ENCODE results near the gene ZNF420. TPM values are rescaled to one million over a fixed set of nuclear protein-coding genes. Genes with fewer than 3 reads are reported as not detected.

Gene ZNF420
- total RNA-seq, 1 donor from 2014 or later = 28.2 TPM

DNA sequence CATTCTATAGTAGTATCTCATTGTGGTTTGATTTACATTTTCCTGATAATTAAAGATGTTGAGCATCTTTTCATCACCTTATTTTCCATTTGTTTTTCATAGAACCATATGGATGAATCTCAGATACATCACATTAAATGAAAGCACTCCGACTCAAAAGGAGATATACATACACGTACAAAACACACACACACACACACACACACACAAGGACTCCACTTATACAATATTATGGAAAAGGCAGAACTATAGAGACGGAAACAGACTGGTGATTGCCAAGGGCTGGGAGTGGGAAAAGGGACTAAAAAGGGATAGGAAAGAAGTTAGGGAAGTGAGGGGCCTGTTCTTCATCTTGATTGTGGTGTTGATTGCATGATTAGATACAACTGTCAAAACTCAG lies 70.0 kb downstream of the ZNF420 start:
- DNase-seq = no peak

DNA sequence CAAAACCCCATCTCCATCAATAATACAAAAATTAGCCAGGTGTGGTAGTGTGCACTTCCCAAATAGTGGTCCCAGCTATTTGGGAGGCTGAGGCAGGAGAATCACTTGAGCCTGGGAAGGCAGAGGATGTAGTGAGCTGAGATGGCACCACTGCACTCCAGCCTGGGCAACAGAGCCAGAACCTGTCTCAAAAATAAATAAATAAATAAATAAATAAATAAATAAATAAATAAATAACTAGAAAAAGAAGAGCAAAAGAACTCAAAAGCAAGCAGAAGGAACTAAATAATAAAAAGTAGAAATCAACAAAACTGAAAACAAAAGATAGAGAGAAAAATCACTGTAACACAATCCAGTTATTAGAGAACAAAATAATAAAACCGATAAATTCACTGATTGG lies 81.9 kb downstream of the ZNF420 start:
- DNase-seq = no peak

- no peak for DNase-seq
Measured at GRCh38 chr19:37165635-37166034, 87.4 kb downstream of the ZNF420 start.

DNA sequence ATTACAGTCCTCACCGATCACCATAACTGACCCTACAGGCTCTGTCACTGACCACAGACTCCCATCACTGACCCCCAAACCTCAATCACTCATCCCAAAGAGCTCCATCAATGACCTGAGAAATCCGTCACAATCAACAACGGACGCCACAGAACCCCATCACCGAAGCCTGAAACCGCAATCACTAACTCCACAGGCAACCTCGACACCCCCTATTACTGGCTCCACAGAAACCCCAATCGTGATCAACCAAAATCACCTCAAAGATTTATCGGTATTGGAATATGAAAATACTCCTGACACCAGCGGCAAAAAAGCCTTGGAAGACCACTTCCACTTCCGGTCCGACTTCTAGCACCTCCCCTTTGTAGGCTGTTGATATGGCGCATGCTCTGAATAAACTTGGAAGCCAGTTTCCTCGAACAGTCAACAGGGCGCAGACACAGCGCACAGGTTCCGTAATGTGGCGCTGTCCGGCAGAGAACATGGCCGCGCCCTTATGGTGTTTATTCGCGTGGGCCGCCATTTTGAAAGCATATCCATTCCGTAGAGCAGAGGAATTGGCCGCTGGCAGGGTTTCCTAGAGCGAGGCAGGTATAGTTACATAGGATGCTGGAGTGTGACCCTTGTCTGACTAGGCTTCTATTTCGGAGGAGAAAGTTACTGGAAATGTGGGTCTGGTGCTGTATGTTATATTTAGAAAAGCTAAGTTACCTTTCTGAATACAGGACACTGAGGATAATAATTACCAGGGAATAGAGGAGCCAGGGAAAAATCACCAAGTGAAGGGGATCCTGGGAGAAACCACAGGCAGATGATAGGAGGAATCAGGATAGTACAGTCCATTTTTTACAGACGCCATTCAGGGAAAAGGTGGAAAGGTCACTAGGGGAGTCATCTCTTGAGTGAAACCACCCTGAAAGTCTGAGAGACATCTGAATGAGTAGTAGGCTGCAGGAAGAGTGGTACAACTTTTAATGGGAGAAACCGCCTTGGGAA lies 94.4 kb downstream of the ZNF420 start, which contains the start of gene ZNF585A:
Gene ZNF585A (minus strand): TSS at position 328 of the 999 bp plus-strand sequence. CDS start 2,785 bp downstream, outside the sequence.
- peak; percentile 99 for DNase-seq

Other genes with a start within 250 kb of the ZNF420 start
- gene ZNF790, start 240.0 kb upstream of the ZNF420 start, total RNA-seq = 23.5 TPM
- gene ZNF345, start 227.6 kb upstream of the ZNF420 start, total RNA-seq = 9.6 TPM
- 5.4 TPM for gene ZNF829, start 162.1 kb upstream of the ZNF420 start, total RNA-seq
- 35.4 TPM for gene ZNF568, start 162.1 kb upstream of the ZNF420 start, total RNA-seq
- 12.8 TPM for gene ZNF585A, start 94.3 kb downstream of the ZNF420 start, total RNA-seq
- 23.5 TPM for gene ZNF585B, start 132.1 kb downstream of the ZNF420 start, total RNA-seq
- 12.6 TPM for gene ZNF383, start 139.8 kb downstream of the ZNF420 start, total RNA-seq